Rectal smooth muscle tissue (tissue), 1 donor: ENCODE results near the gene NPR3.
"Not testable (repeated sequence)": the region's sequence is repeated elsewhere in the genome, so short reads cannot be mapped to it uniquely, and the experiment has no call there.

Experiments used
- H3K27ac ChIP-seq: one replicate; pipeline ENCODE4 v1.7.0; 2013; ENCODE audit warnings: low read depth, low read length, inconsistent platforms
- H3K27me3 ChIP-seq: one replicate; pipeline ENCODE4 v1.7.0; 2013; ENCODE audit warnings: low read length; ENCODE audit not compliant: control insufficient read depth, insufficient read depth
- H3K36me3 ChIP-seq: one replicate; pipeline ENCODE4 v1.7.0; 2013; ENCODE audit warnings: low read length; ENCODE audit not compliant: control insufficient read depth, insufficient read depth
- H3K4me1 ChIP-seq: one replicate; pipeline ENCODE4 v1.7.0; 2013; ENCODE audit warnings: low read length; ENCODE audit not compliant: control insufficient read depth, insufficient read depth
- H3K4me3 ChIP-seq: one replicate; pipeline ENCODE4 v1.7.0; 2013; ENCODE audit warnings: low read length
- H3K9ac ChIP-seq: one replicate; pipeline ENCODE4 v1.7.0; 2013; ENCODE audit warnings: low read length

Gene NPR3

GRCh38 chr5:32805462-32805861, 94.3 kb downstream of the NPR3 start:
- not testable (repeated sequence) for H3K9ac ChIP-seq, H3K4me1 ChIP-seq, H3K27me3 ChIP-seq, H3K27ac ChIP-seq, H3K36me3 ChIP-seq, H3K4me3 ChIP-seq

- Histone ChIP-seq H3K27me3 (no peaks in the 10 kb centered on the region), H3K4me1 (peaks cover 4% of the 10 kb centered on the region), H3K36me3 (no peaks in the 10 kb centered on the region), H3K27ac (no peak overlapping the region), H3K4me3 (no peak overlapping the region), H3K9ac (no peak overlapping the region)
Measured at GRCh38 chr5:32805971-32806638, 95.0 kb downstream of the NPR3 start.

GRCh38 chr5:32808783-32809182, 97.7 kb downstream of the NPR3 start:
- Histone ChIP-seq H3K9ac (no peak overlapping the region), H3K4me1 (peaks cover 4% of the 10 kb centered on the region), H3K27ac (no peak overlapping the region), H3K36me3 (no peaks in the 10 kb centered on the region), H3K27me3 (no peaks in the 10 kb centered on the region), H3K4me3 (no peak overlapping the region)

- Histone ChIP-seq H3K9ac (no peak overlapping the region), H3K36me3 (no peaks in the 10 kb centered on the region), H3K4me1 (peaks cover 4% of the 10 kb centered on the region), H3K27me3 (no peaks in the 10 kb centered on the region), H3K4me3 (no peak overlapping the region), H3K27ac (no peak overlapping the region)
Measured at GRCh38 chr5:32810804-32811203, 99.7 kb downstream of the NPR3 start.

- no peak overlapping the region for H3K4me3 ChIP-seq
- H3K9ac ChIP-seq, result no peak overlapping the region
- no peaks in the 10 kb centered on the region for H3K27me3 ChIP-seq
- H3K27ac ChIP-seq, result no peak overlapping the region
- peaks cover 4% of the 10 kb centered on the region for H3K4me1 ChIP-seq
- H3K36me3 ChIP-seq, result no peaks in the 10 kb centered on the region
Measured at GRCh38 chr5:32812399-32812798, 101.3 kb downstream of the NPR3 start.

GRCh38 chr5:32814141-32814540, 103.0 kb downstream of the NPR3 start:
- H3K27me3 ChIP-seq, result no peaks in the 10 kb centered on the region
- peaks cover 4% of the 10 kb centered on the region for H3K4me1 ChIP-seq
- no peak overlapping the region for H3K4me3 ChIP-seq
- no peak overlapping the region for H3K9ac ChIP-seq
- H3K36me3 ChIP-seq, result no peaks in the 10 kb centered on the region
- H3K27ac ChIP-seq, result no peak overlapping the region

- Histone ChIP-seq H3K9ac (no peak overlapping the region), H3K27ac (no peak overlapping the region)
Measured at GRCh38 chr5:32814620-32815019, 103.5 kb downstream of the NPR3 start.

GRCh38 chr5:32827981-32828380, 116.9 kb downstream of the NPR3 start:
- no peaks in the 10 kb centered on the region for H3K27me3 ChIP-seq
- no peaks in the 10 kb centered on the region for H3K36me3 ChIP-seq
- no peak overlapping the region for H3K27ac ChIP-seq
- H3K4me1 ChIP-seq, result no peaks in the 10 kb centered on the region
- no peak overlapping the region for H3K9ac ChIP-seq
- H3K4me3 ChIP-seq, result no peak overlapping the region

More at GRCh38 chr5:32814620-32815019, 103.5 kb downstream of the NPR3 start:
- Histone ChIP-seq H3K27me3 (no peaks in the 10 kb centered on the region), H3K36me3 (no peaks in the 10 kb centered on the region), H3K4me1 (peaks cover 4% of the 10 kb centered on the region), H3K4me3 (no peak overlapping the region)

GRCh38 chr5:32828492-32828891, 117.4 kb downstream of the NPR3 start:
- no peak overlapping the region for H3K9ac ChIP-seq
- H3K36me3 ChIP-seq, result no peaks in the 10 kb centered on the region
- H3K4me1 ChIP-seq, result no peaks in the 10 kb centered on the region
- H3K4me3 ChIP-seq, result no peak overlapping the region
- H3K27ac ChIP-seq, result no peak overlapping the region
- H3K27me3 ChIP-seq, result no peaks in the 10 kb centered on the region

- no peak overlapping the region for H3K27ac ChIP-seq
Measured at GRCh38 chr5:32831624-32832023, 120.5 kb downstream of the NPR3 start.

GRCh38 chr5:32833127-32833526, 122.0 kb downstream of the NPR3 start:
- Histone ChIP-seq H3K27ac (no peak overlapping the region), H3K4me3 (no peak overlapping the region), H3K27me3 (no peaks in the 10 kb centered on the region), H3K4me1 (no peaks in the 10 kb centered on the region), H3K36me3 (no peaks in the 10 kb centered on the region), H3K9ac (no peak overlapping the region)

More at GRCh38 chr5:32831624-32832023, 120.5 kb downstream of the NPR3 start:
- Histone ChIP-seq H3K4me3 (no peak overlapping the region), H3K27me3 (no peaks in the 10 kb centered on the region), H3K36me3 (no peaks in the 10 kb centered on the region), H3K4me1 (no peaks in the 10 kb centered on the region), H3K9ac (no peak overlapping the region)

- H3K36me3 ChIP-seq, result no peaks in the 10 kb centered on the region
- H3K4me3 ChIP-seq, result no peak overlapping the region
- no peak overlapping the region for H3K9ac ChIP-seq
- no peak overlapping the region for H3K27ac ChIP-seq
- no peaks in the 10 kb centered on the region for H3K27me3 ChIP-seq
- no peaks in the 10 kb centered on the region for H3K4me1 ChIP-seq
Measured at GRCh38 chr5:32833663-32834062, 122.5 kb downstream of the NPR3 start.

GRCh38 chr5:32834251-32834650, 123.1 kb downstream of the NPR3 start:
- H3K4me1 ChIP-seq, result no peaks in the 10 kb centered on the region
- H3K36me3 ChIP-seq, result no peaks in the 10 kb centered on the region
- H3K9ac ChIP-seq, result no peak overlapping the region
- no peaks in the 10 kb centered on the region for H3K27me3 ChIP-seq
- no peak overlapping the region for H3K27ac ChIP-seq
- H3K4me3 ChIP-seq, result no peak overlapping the region
